K562 (cell line): ENCODE results near the gene PPP1R12B. TPM values are rescaled to one million over a fixed set of nuclear protein-coding genes. Genes with fewer than 3 reads are reported as not detected.
"Not testable (repeated sequence)": the region's sequence is repeated elsewhere in the genome, so short reads cannot be mapped to it uniquely, and the experiment has no call there.

Experiments
- ATAC-seq: fragments of 200-7000 bp; cut with Tn5 transposase; 3 replicates; pipeline ENCODE4 v1.9.1; 2020; ENCODE audit warnings: moderate library complexity
- BruUV-seq: library from RNA; stranded (reverse); fragments of 400-500 nt; replicated peaks from 2 replicates; lab custom pipeline; 2021; lab: Mats Ljungman, UMichigan
- CTCF ChIA-PET: fragments of 300-600 bp; formaldehyde crosslinking; extraction: SDS; loops from one replicate; lab custom pipeline; 2021; ENCODE audit warnings: low intra/inter-chr PET ratio; lab: Yijun Ruan, JAX
- POLR2A ChIA-PET: fragments of 300-600, 350-650 bp; sonication (Branson Sonifier 250); formaldehyde crosslinking; extraction: SDS; loops from one replicate; lab custom pipeline; 2021; ENCODE audit warnings: antibody characterized with exemption, inconsistent platforms; lab: Yijun Ruan, JAX
- DNase-seq, 4 experiments: peaks; one replicate each; pipeline versions ENCODE4 v3.0.0 to v3.0.0-alpha.2; 2011 to 2018; ENCODE audit warnings: low spot score in 3 of 4, mixed read lengths in 3 of 4; ENCODE audit errors: extremely low read depth in 1 of 4
- FAIRE-seq: peaks from 2 replicates; lab custom pipeline; 2011; peaks lifted over from hg19 to GRCh38; lab: Jason Lieb, UNC
- H2AFZ ChIP-seq: 2 replicates; pipeline ENCODE4 v1.6.0; 2011; ENCODE audit warnings: low read depth, low read length, control low read depth, inconsistent platforms
- H3K27ac ChIP-seq: fragments of 200-600 bp; 3 replicates; pipeline ENCODE4 v1.8.0; 2011; ENCODE audit warnings: low read depth, mild to moderate bottlenecking, control low read depth, inconsistent platforms, low read length, moderate library complexity, mixed read lengths; ENCODE audit errors: extremely low read depth
- H3K27me3 ChIP-seq, 2 experiments: fragments of 300-600 bp in 1 of 2; 2 replicates in 1 of 2; 3 replicates in 1 of 2; pipeline versions ENCODE4 v1.6.0 to v1.8.0; 2011; ENCODE audit warnings: inconsistent platforms in 2 of 2, low read length in 2 of 2, mild to moderate bottlenecking in 1 of 2, mixed read lengths in 1 of 2, moderate library complexity in 1 of 2; ENCODE audit not compliant: control insufficient read depth in 2 of 2, insufficient read depth in 2 of 2
- H3K36me3 ChIP-seq: fragments of 300-600 bp; 3 replicates; pipeline ENCODE4 v1.8.0; 2011; ENCODE audit warnings: mild to moderate bottlenecking, low read length, inconsistent platforms; ENCODE audit not compliant: control insufficient read depth, insufficient read depth
- H3K4me1 ChIP-seq, 2 experiments: fragments of 200-600 bp in 1 of 2; replicated peaks in 1 of 2; 2 replicates in 1 of 2; 3 replicates in 1 of 2; pipeline versions ENCODE4 v1.5.1 to v1.8.0; 2011; ENCODE audit warnings: inconsistent platforms in 2 of 2, low read length in 2 of 2, mild to moderate bottlenecking in 1 of 2, mixed read lengths in 1 of 2, moderate library complexity in 1 of 2; ENCODE audit not compliant: control insufficient read depth in 2 of 2, insufficient read depth in 2 of 2
- H3K4me2 ChIP-seq: 2 replicates; pipeline ENCODE4 v1.6.1; 2011; ENCODE audit warnings: low read length, control low read depth, inconsistent platforms, mixed read lengths; ENCODE audit not compliant: insufficient read depth
- H3K4me3 ChIP-seq: fragments of 200-600 bp; sonication (generic), shearing (Covaris generic); 2 replicates; pipeline ENCODE4 v1.5.1; 2016; ENCODE audit warnings: control low read depth, inconsistent platforms
- H3K79me2 ChIP-seq: fragments of 200-600 bp; 3 replicates; pipeline ENCODE4 v1.8.0; 2011; ENCODE audit warnings: low read length, inconsistent platforms; ENCODE audit not compliant: control insufficient read depth, insufficient read depth
- H3K9ac ChIP-seq, 2 experiments: 2 replicates each; pipeline versions ENCODE4 v1.6.0 to v1.6.1; 2011; ENCODE audit warnings: low read depth in 2 of 2, low read length in 2 of 2, control low read depth in 1 of 2, inconsistent platforms in 1 of 2, mild to moderate bottlenecking in 1 of 2, mixed read lengths in 1 of 2; ENCODE audit not compliant: insufficient read depth in 1 of 2
- H3K9me1 ChIP-seq: one replicate; pipeline ENCODE4 v1.6.0; 2011; ENCODE audit warnings: inconsistent platforms, mild to moderate bottlenecking, low read length, moderate library complexity; ENCODE audit not compliant: control insufficient read depth, insufficient read depth
- H3K9me3 ChIP-seq: replicated peaks from 2 replicates; pipeline ENCODE4 v1.5.1; 2011; ENCODE audit warnings: low read depth, low read length, inconsistent platforms; ENCODE audit not compliant: control insufficient read depth, insufficient read depth
- H4K20me1 ChIP-seq: replicated peaks from 2 replicates; pipeline ENCODE4 v1.6.1; 2011; ENCODE audit warnings: low read length, inconsistent platforms, mixed read lengths; ENCODE audit not compliant: control insufficient read depth, insufficient read depth
- BRD9 ChIP-seq: fragments of 450-650 bp; IDR thresholded peaks from 2 replicates; pipeline ENCODE4 v1.6.1; 2018; ENCODE audit warnings: low read depth; ENCODE audit not compliant: partially characterized antibody
- E4F1 ChIP-seq: fragments of 250-450 bp; sonication (Bioruptor Pico); IDR thresholded peaks from 2 replicates; pipeline ENCODE4 v1.5.0; 2021; ENCODE audit warnings: mild to moderate bottlenecking, borderline replicate concordance
- KLF6 ChIP-seq: fragments of 250-450 bp; sonication (Bioruptor Pico); IDR thresholded peaks from 2 replicates; pipeline ENCODE4 v1.4.0; 2020; ENCODE audit warnings: mild to moderate bottlenecking, moderate library complexity, borderline replicate concordance
- MYBL2 ChIP-seq, 2 experiments: fragments of 450-650 bp in 1 of 2; sonication (generic) in 1 of 2; formaldehyde crosslinking in 1 of 2; IDR thresholded peaks; 2 replicates each; pipeline versions ENCODE4 v1.6.1 to v1.8.1; 2017 to 2022; ENCODE audit warnings: borderline replicate concordance in 1 of 2, inconsistent platforms in 1 of 2, low read depth in 1 of 2, mild to moderate bottlenecking in 1 of 2, missing genetic modification reagents in 1 of 2, moderate library complexity in 1 of 2
- RBM17 ChIP-seq: fragments of 200-400 bp; formaldehyde crosslinking; IDR thresholded peaks from 2 replicates; pipeline ENCODE4 v1.6.1; 2017; ENCODE audit warnings: low read depth, mild to moderate bottlenecking, low read length, borderline replicate concordance
- SMAD1 ChIP-seq: fragments of 150-350 bp; IDR thresholded peaks from 2 replicates; pipeline ENCODE4 v1.6.1; 2014; ENCODE audit warnings: low read length, low read depth; ENCODE audit not compliant: partially characterized antibody
- TRIM24 ChIP-seq, 2 experiments: fragments of 450-650 bp; IDR thresholded peaks; 2 replicates each; pipeline ENCODE4 v1.6.1; 2016
- ZNF184 ChIP-seq: sonication (generic); formaldehyde crosslinking; IDR thresholded peaks from 2 replicates; pipeline ENCODE4 v1.5.0; 2020; ENCODE audit warnings: missing genetic modification reagents
- ZNF551 ChIP-seq: fragments of 250-450 bp; sonication (Bioruptor Pico); IDR thresholded peaks from 2 replicates; pipeline ENCODE4 v1.5.0; 2021; ENCODE audit warnings: mild to moderate bottlenecking, moderate library complexity
- WGBS: fragments of 100-300 bp; shearing (Covaris generic); methylation state at CpG from one replicate; pipeline ENCODE4 v1.1.6; 2016; ENCODE audit warnings: low coverage, mixed read lengths; ENCODE audit not compliant: insufficient coverage; ENCODE audit errors: missing lambda C conversion rate; 5-methylcytosine and 5-hydroxymethylcytosine counted together
- in situ Hi-C: fragments of 300-500 bp; cut with MboI; formaldehyde crosslinking; loops from 4 replicates; pipeline ENCODE4 v1.15.0; 2018; ENCODE audit warnings: inconsistent platforms, mixed read lengths
- intact Hi-C: fragments of 100-400 bp; cut with micrococcal nuclease; formaldehyde crosslinking; loops from 2 replicates; pipeline ENCODE4 v1.14.2; 2022
- polyA plus RNA-seq, 8 experiments: library from polyadenylated mRNA; depleted of rRNA in 4 of 8; stranded (reverse) in 5 of 8; unstranded in 3 of 8; fragments of >200 nt; fragmentation: Nextera tagmentation in 2 of 8; fragmentation: Illumina TruSeq in 1 of 8; extraction: Ambion mirVana in 2 of 8; extraction: Trizol in 1 of 8; gene quantifications; 2 replicates each; pipeline versions ENCODE4 v1.2.1 to v1.2.3, GENCODE V29; 2011 to 2014; ENCODE audit warnings: inconsistent platforms in 1 of 8, missing spikeins in 1 of 8
- total RNA-seq, 7 experiments: library from RNA; depleted of rRNA in 6 of 7; stranded (reverse); fragments of >200 nt in 6 of 7; fragmentation: Illumina TruSeq in 2 of 7; extraction: Trizol in 2 of 7; gene quantifications; 2 replicates each; pipeline versions ENCODE4 v1.2.1 to v1.2.3, GENCODE V29; 2011 to 2021; ENCODE audit warnings: low replicate concordance in 1 of 7
- TF ChIP-seq, protein P1 (sequence below): fragments of 250-450 bp; sonication (Bioruptor Pico); IDR thresholded peaks from 2 replicates; pipeline ENCODE4 v1.5.0; 2021

Gene PPP1R12B
- total and polyA plus RNA-seq, 9 of the 15 experiments (the other 6 are each of a cell fraction or from before 2014, with no cell fraction given) = 0.73 to 16.9 (median 13.6) TPM

DNA sequence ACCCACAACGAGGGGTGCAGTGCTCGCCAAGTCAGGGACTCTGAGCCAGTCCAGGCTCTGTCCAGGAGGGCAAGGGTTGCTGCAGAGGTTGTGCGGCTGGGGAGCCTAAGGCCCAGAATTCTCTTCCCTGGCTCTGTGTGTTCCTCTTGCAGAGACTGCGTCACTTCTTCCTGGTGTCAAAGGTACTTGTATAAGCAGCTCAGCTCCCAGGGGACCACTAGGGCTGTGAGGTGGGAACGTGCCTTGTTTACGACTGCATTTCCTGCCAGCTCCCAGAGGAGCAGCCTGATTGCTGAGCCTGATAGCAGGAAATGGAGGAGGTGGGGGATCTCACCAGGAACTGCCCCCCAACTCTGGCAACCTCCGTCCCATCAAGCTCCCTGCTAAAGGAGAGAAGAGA, 278.5 kb downstream of the PPP1R12B start:
- ChIA-PET POLR2A (interaction anchor here (0.6 kb wide), 2 partner anchors 30 to 335 kb away, joined by 3 read pairs; no protein-coding TSS in a partner anchor), CTCF (interaction anchor here (2.3 kb wide), 1 partner anchor 27 kb away, joined by 9 read pairs; no protein-coding TSS in a partner anchor)
- Histone ChIP-seq H3K4me1 (peaks cover 0 to 16% of the 10 kb centered on the region in 2 experiments; a peak in 3 of 5 replicates), H3K27me3 (peaks cover 7 to 49% of the 10 kb centered on the region in 2 experiments; a peak in 4 of 5 replicates)
- H3K79me2 ChIP-seq, BruUV-seq, DNase-seq, FAIRE-seq, H3K36me3 ChIP-seq, H3K27ac ChIP-seq, intact Hi-C loops, H3K4me2 ChIP-seq, H3K4me3 ChIP-seq, H3K9me3 ChIP-seq, H3K9me1 ChIP-seq, H3K9ac ChIP-seq, ATAC-seq, H4K20me1 ChIP-seq, H2AFZ ChIP-seq: not testable (repeated sequence)
- in situ Hi-C loops = loop anchor here (10.0 kb wide), 1 partner anchor 928 kb away; no protein-coding TSS in a partner anchor
- WGBS = 12% methylated on average over 7 of the region's 7 CpGs

DNA sequence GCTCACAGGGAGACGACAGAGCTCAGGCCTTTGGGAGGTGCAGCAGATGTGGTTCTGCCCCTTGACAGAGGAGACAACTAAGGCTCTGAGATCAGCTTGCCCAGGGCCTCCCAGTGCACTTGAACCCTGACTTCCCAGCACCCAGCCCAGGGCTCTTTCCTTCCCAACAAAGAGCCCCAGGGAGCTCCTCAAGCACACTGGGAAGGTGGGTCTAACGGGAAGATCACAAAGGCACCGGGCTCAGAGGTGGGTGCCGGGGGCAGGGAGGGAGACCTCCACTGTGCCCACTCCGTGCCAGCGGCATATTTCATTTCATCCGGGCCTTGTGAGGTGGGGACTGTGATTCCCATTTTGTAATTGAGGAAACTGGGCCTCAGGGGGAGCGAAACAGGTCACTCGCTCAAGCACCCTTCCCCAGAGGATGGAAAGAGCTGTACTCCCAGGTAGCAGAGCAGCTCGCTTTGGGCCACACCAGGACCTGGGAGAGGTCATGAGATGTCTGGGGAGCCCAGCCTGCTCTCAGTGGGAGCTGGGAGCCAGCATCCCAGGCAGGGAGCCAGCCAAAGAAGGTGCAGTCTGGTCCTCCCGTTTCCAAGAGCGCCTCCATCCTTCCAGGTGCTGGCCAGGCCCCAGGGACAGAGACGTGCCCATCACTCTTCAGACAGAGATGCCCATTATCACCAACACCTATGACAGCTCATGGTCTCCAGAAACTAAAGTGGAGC, 279.5 kb downstream of the PPP1R12B start:
- H3K36me3 ChIP-seq = no peaks in the 10 kb centered on the region; the same call in 2 of the 3 replicates
- POLR2A ChIA-PET = interaction anchor here (0.6 to 1.0 kb wide), 3 partner anchors 12 to 338 kb away, joined by 3 read pairs; no protein-coding TSS in a partner anchor
- H3K4me3 ChIP-seq = no peak overlapping the region
- DNase-seq (no peak), ATAC-seq (no peak), FAIRE-seq (no peak)
- no TSS peak for BruUV-seq
- H3K9me3 ChIP-seq = no peaks in the 10 kb centered on the region
- peaks cover 10% of the 10 kb centered on the region for H4K20me1 ChIP-seq
- H3K27me3 ChIP-seq = peaks cover 7 to 59% of the 10 kb centered on the region in 2 experiments; a peak in 4 of 5 replicates
- peaks cover 6% of the 10 kb centered on the region for H3K9me1 ChIP-seq
- H3K4me2 ChIP-seq = no peak overlapping the region
- intact Hi-C loops = no loop called here
- no peak overlapping the region for H3K9ac ChIP-seq
- peaks cover 0 to 13% of the 10 kb centered on the region in 2 experiments; a peak in 3 of 5 replicates for H3K4me1 ChIP-seq
- CTCF ChIA-PET = interaction anchor here (0.6 kb wide), 1 partner anchor 437 kb away, joined by 3 read pairs; no protein-coding TSS in a partner anchor
- 3% methylated on average over 13 of the region's 13 CpGs for WGBS
- no peak overlapping the region for H2AFZ ChIP-seq
- H3K27ac ChIP-seq = no peak overlapping the region
- no peaks in the 10 kb centered on the region for H3K79me2 ChIP-seq
- in situ Hi-C loops = loop anchor here (10.0 kb wide), 1 partner anchor 927 kb away; no protein-coding TSS in a partner anchor
- TF ChIP-seq BRD9 (no peak), KLF6 (CRISPR knock-in tag) (no peak), ZNF184 (no peak), ZNF551 (CRISPR knock-in tag) (no peak), TRIM24 (IDR thresholded peaks at IDR 0.05) (no peak), MYBL2 (IDR thresholded peaks at IDR 0.05; ENCODE audit: low read depth) (no peak), MYBL2 (CRISPR knock-in tag; IDR thresholded peaks at IDR 0.05; ENCODE audit: borderline replicate concordance) (no peak), RBM17 (no peak), SMAD1 (no peak), E4F1 (CRISPR knock-in tag) (no peak)
- TF ChIP-seq, protein P1, sequence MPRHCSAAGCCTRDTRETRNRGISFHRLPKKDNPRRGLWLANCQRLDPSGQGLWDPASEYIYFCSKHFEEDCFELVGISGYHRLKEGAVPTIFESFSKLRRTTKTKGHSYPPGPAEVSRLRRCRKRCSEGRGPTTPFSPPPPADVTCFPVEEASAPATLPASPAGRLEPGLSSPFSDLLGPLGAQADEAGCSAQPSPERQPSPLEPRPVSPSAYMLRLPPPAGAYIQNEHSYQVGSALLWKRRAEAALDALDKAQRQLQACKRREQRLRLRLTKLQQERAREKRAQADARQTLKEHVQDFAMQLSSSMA (CRISPR knock-in tag) = no peak
